HEK293 (cell line): ENCODE results near the gene MED4.

Experiments used
- GFI1B ChIP-seq: fragments of 450-650 bp; formaldehyde crosslinking; IDR thresholded peaks from 2 replicates; pipeline ENCODE4 v1.5.1; 2016; ENCODE audit warnings: missing biosample characterization, missing genetic modification characterization
- ZNF24 ChIP-seq: fragments of 450-650 bp; formaldehyde crosslinking; IDR thresholded peaks from 2 replicates; pipeline ENCODE4 v1.5.1; 2016; ENCODE audit warnings: missing biosample characterization, missing genetic modification characterization
- ZNF248 ChIP-seq: fragments of 450-650 bp; formaldehyde crosslinking; IDR thresholded peaks from 2 replicates; pipeline ENCODE4 v1.5.1; 2017; ENCODE audit warnings: missing biosample characterization, missing genetic modification characterization
- ZNF510 ChIP-seq: fragments of 450-650 bp; formaldehyde crosslinking; IDR thresholded peaks from 2 replicates; pipeline ENCODE4 v1.5.1; 2018; ENCODE audit warnings: mild to moderate bottlenecking, missing genetic modification characterization, missing biosample characterization; ENCODE audit not compliant: insufficient replicate concordance
- ZNF585B ChIP-seq: fragments of 450-650 bp; formaldehyde crosslinking; IDR thresholded peaks from 2 replicates; pipeline ENCODE4 v1.5.1; 2016; ENCODE audit warnings: missing biosample characterization, missing genetic modification characterization
- ZNF624 ChIP-seq: fragments of 450-650 bp; formaldehyde crosslinking; IDR thresholded peaks from 2 replicates; pipeline ENCODE4 v1.5.1; 2017; ENCODE audit warnings: missing biosample characterization, missing genetic modification characterization
- ZNF777 ChIP-seq: fragments of 450-650 bp; formaldehyde crosslinking; IDR thresholded peaks from 2 replicates; pipeline ENCODE4 v1.5.1; 2017; ENCODE audit warnings: missing biosample characterization, missing genetic modification characterization, borderline replicate concordance
- TF ChIP-seq, protein P1 (sequence below): fragments of 450-650 bp; formaldehyde crosslinking; IDR thresholded peaks from 2 replicates; pipeline ENCODE4 v1.5.1; 2016; ENCODE audit warnings: missing biosample characterization, missing genetic modification characterization
- TF ChIP-seq, protein P2 (sequence below): fragments of 450-650 bp; formaldehyde crosslinking; IDR thresholded peaks from 2 replicates; pipeline ENCODE4 v1.5.1; 2016; ENCODE audit warnings: missing biosample characterization, missing genetic modification characterization
- TF ChIP-seq, protein P3 (sequence below): fragments of 450-650 bp; formaldehyde crosslinking; IDR thresholded peaks from 2 replicates; pipeline ENCODE4 v1.5.1; 2016; ENCODE audit warnings: missing biosample characterization, missing genetic modification characterization

DNA sequence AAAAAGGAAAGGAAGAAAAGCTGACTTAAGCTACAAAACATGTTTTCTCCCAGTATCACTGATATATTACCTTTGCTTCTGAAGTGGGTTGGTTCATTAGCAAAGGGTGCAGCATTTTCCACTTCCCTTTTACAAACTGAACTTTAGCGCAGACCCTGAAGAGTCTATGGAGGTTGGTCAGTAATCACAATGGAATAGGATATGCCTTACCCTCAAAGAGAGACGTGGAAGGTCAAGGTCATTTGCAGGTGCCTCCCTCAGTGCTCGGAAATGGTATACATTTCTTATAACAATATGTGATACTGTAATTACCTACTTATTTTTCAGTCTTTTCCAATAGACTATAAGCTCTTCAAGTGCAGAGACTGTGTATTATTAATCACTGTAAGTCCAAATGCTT lies 21.9 kb upstream of the MED4 start:
- no peak for TF ChIP-seq ZNF777 (tag by site-specific recombination)
- no peak for TF ChIP-seq GFI1B (tag by site-specific recombination)
- TF ChIP-seq ZNF624 (tag by site-specific recombination) = no peak
- no peak for TF ChIP-seq ZNF248
- TF ChIP-seq, protein P1, sequence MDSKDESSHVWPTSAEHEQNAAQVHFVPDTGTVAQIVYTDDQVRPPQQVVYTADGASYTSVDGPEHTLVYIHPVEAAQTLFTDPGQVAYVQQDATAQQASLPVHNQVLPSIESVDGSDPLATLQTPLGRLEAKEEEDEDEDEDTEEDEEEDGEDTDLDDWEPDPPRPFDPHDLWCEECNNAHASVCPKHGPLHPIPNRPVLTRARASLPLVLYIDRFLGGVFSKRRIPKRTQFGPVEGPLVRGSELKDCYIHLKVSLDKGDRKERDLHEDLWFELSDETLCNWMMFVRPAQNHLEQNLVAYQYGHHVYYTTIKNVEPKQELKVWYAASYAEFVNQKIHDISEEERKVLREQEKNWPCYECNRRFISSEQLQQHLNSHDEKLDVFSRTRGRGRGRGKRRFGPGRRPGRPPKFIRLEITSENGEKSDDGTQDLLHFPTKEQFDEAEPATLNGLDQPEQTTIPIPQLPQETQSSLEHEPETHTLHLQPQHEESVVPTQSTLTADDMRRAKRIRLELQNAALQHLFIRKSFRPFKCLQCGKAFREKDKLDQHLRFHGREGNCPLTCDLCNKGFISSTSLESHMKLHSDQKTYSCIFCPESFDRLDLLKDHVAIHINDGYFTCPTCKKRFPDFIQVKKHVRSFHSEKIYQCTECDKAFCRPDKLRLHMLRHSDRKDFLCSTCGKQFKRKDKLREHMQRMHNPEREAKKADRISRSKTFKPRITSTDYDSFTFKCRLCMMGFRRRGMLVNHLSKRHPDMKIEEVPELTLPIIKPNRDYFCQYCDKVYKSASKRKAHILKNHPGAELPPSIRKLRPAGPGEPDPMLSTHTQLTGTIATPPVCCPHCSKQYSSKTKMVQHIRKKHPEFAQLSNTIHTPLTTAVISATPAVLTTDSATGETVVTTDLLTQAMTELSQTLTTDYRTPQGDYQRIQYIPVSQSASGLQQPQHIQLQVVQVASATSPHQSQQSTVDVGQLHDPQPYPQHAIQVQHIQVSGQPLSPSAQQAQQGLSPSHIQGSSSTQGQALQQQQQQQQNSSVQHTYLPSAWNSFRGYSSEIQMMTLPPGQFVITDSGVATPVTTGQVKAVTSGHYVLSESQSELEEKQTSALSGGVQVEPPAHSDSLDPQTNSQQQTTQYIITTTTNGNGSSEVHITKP (tag by site-specific recombination) = no peak
- TF ChIP-seq ZNF585B = no peak
- TF ChIP-seq, protein P2, sequence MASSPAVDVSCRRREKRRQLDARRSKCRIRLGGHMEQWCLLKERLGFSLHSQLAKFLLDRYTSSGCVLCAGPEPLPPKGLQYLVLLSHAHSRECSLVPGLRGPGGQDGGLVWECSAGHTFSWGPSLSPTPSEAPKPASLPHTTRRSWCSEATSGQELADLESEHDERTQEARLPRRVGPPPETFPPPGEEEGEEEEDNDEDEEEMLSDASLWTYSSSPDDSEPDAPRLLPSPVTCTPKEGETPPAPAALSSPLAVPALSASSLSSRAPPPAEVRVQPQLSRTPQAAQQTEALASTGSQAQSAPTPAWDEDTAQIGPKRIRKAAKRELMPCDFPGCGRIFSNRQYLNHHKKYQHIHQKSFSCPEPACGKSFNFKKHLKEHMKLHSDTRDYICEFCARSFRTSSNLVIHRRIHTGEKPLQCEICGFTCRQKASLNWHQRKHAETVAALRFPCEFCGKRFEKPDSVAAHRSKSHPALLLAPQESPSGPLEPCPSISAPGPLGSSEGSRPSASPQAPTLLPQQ (tag by site-specific recombination) = no peak
- no peak for TF ChIP-seq ZNF510 (tag by site-specific recombination)
- TF ChIP-seq ZNF24 (tag by site-specific recombination) = no peak
- TF ChIP-seq, protein P3, sequence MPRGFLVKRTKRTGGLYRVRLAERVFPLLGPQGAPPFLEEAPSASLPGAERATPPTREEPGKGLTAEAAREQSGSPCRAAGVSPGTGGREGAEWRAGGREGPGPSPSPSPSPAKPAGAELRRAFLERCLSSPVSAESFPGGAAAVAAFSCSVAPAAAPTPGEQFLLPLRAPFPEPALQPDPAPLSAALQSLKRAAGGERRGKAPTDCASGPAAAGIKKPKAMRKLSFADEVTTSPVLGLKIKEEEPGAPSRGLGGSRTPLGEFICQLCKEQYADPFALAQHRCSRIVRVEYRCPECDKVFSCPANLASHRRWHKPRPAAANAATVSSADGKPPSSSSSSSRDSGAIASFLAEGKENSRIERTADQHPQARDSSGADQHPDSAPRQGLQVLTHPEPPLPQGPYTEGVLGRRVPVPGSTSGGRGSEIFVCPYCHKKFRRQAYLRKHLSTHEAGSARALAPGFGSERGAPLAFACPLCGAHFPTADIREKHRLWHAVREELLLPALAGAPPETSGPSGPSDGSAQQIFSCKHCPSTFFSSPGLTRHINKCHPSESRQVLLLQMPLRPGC (tag by site-specific recombination) = no peak
